Mesenchymal stem cell (in vitro differentiated cells and primary cell): ENCODE measurements around the gene NPY4R2.
"Not testable (repeated sequence)": the region's sequence is repeated elsewhere in the genome, so short reads cannot be mapped to it uniquely, and the experiment has no call there.

ENCODE experiments used
- DNase-seq: peaks from one replicate; pipeline ENCODE4 v3.0.0-alpha.2; 2013
- H2AFZ ChIP-seq: one replicate; pipeline ENCODE4 v1.6.1; 2013; ENCODE audit warnings: low read depth, mild to moderate bottlenecking, control low read depth, inconsistent platforms, low read length, moderate library complexity
- H2AK5ac ChIP-seq: 2 replicates; pipeline ENCODE4 v1.6.1; 2013; ENCODE audit warnings: low read length, moderate library complexity, mild to moderate bottlenecking, inconsistent platforms; ENCODE audit not compliant: severe bottlenecking
- H2BK120ac ChIP-seq: one replicate; pipeline ENCODE4 v1.6.1; 2013; ENCODE audit warnings: low read depth, mild to moderate bottlenecking, inconsistent platforms, low read length, moderate library complexity
- H2BK12ac ChIP-seq, 2 experiments: one replicate each; pipeline ENCODE4 v1.6.1; 2013; ENCODE audit warnings: inconsistent platforms in 2 of 2, low read length in 2 of 2, mild to moderate bottlenecking in 2 of 2, moderate library complexity in 2 of 2, control low read depth in 1 of 2
- H2BK15ac ChIP-seq: one replicate; pipeline ENCODE4 v1.6.1; 2013; ENCODE audit warnings: mild to moderate bottlenecking, low read depth, inconsistent platforms; ENCODE audit not compliant: poor library complexity, severe bottlenecking
- H2BK5ac ChIP-seq: 2 replicates; pipeline ENCODE4 v1.6.1; 2013; ENCODE audit warnings: low read depth, mild to moderate bottlenecking, low read length, control low read depth, inconsistent platforms; ENCODE audit not compliant: poor library complexity, severe bottlenecking
- H3K14ac ChIP-seq, 2 experiments: one replicate each; pipeline ENCODE4 v1.6.1; 2013; ENCODE audit warnings: inconsistent platforms in 2 of 2, low read length in 2 of 2, control low read depth in 1 of 2, mild to moderate bottlenecking in 1 of 2, moderate library complexity in 1 of 2
- H3K18ac ChIP-seq, 2 experiments: one replicate each; pipeline ENCODE4 v1.6.1; 2013; ENCODE audit warnings: inconsistent platforms in 2 of 2, low read length in 2 of 2, control low read depth in 1 of 2, low read depth in 1 of 2, mild to moderate bottlenecking in 1 of 2
- H3K23ac ChIP-seq, 2 experiments: one replicate each; pipeline ENCODE4 v1.6.1; 2013; ENCODE audit warnings: inconsistent platforms in 2 of 2, low read length in 2 of 2, mild to moderate bottlenecking in 2 of 2, moderate library complexity in 2 of 2, control low read depth in 1 of 2
- H3K27ac ChIP-seq: 2 replicates; pipeline ENCODE4 v1.5.1; 2013; ENCODE audit warnings: mild to moderate bottlenecking, moderate library complexity, low read length, control low read depth, inconsistent platforms; ENCODE audit not compliant: poor library complexity, severe bottlenecking
- H3K27me3 ChIP-seq, 2 experiments: 2 replicates each; pipeline versions ENCODE4 v1.6.1 to v1.7.0; 2013; ENCODE audit warnings: low read length in 2 of 2, mild to moderate bottlenecking in 2 of 2, moderate library complexity in 2 of 2, control low read depth in 1 of 2, inconsistent platforms in 1 of 2; ENCODE audit not compliant: control insufficient read depth in 1 of 2, insufficient read depth in 1 of 2
- H3K36me3 ChIP-seq, 2 experiments: 2 replicates each; pipeline versions ENCODE4 v1.6.1 to v1.7.0; 2013; ENCODE audit warnings: low read length in 2 of 2, control low read depth in 1 of 2, inconsistent platforms in 1 of 2, low read depth in 1 of 2, mild to moderate bottlenecking in 1 of 2; ENCODE audit not compliant: insufficient read depth in 2 of 2, control insufficient read depth in 1 of 2
- H3K4ac ChIP-seq, 2 experiments: one replicate each; pipeline ENCODE4 v1.6.1; 2013; ENCODE audit warnings: inconsistent platforms in 2 of 2, low read length in 2 of 2, mild to moderate bottlenecking in 2 of 2, moderate library complexity in 2 of 2, control low read depth in 1 of 2, low read depth in 1 of 2
- H3K4me1 ChIP-seq: 2 replicates; pipeline ENCODE4 v1.6.1; 2013; ENCODE audit warnings: low read depth, low read length, control low read depth; ENCODE audit not compliant: control insufficient read depth, insufficient read depth
- H3K4me2 ChIP-seq: 2 replicates; pipeline ENCODE4 v1.6.1; 2013; ENCODE audit warnings: low read length, mild to moderate bottlenecking, inconsistent platforms; ENCODE audit not compliant: poor library complexity, severe bottlenecking
- H3K4me3 ChIP-seq, 2 experiments: 2 replicates each; pipeline versions ENCODE4 v1.5.1 to v1.7.0; 2013; ENCODE audit warnings: low read length in 2 of 2, mild to moderate bottlenecking in 2 of 2, control low read depth in 1 of 2, low read depth in 1 of 2; ENCODE audit not compliant: insufficient read depth in 1 of 2
- H3K79me1 ChIP-seq: replicated peaks from 2 replicates; pipeline ENCODE4 v1.6.1; 2013; ENCODE audit warnings: mild to moderate bottlenecking, control low read depth, low read length, inconsistent platforms; ENCODE audit not compliant: poor library complexity, severe bottlenecking
- H3K9ac ChIP-seq: 2 replicates; pipeline ENCODE4 v1.7.0; 2013; ENCODE audit warnings: mild to moderate bottlenecking, low read length, moderate library complexity
- H3K9me3 ChIP-seq: 2 replicates; pipeline ENCODE4 v1.7.0; 2013; ENCODE audit warnings: mild to moderate bottlenecking, low read length; ENCODE audit not compliant: control insufficient read depth
- H4K8ac ChIP-seq: one replicate; pipeline ENCODE4 v1.6.1; 2013; ENCODE audit warnings: inconsistent platforms, mild to moderate bottlenecking, low read length, moderate library complexity
- H4K91ac ChIP-seq: one replicate; pipeline ENCODE4 v1.6.1; 2013; ENCODE audit warnings: mild to moderate bottlenecking, low read length, inconsistent platforms
- WGBS: methylation state at CpG from one replicate; pipeline ENCODE4 v1.1.7; 2013; ENCODE audit warnings: mixed read lengths; 5-methylcytosine and 5-hydroxymethylcytosine counted together

NPY4R2 gene

DNA sequence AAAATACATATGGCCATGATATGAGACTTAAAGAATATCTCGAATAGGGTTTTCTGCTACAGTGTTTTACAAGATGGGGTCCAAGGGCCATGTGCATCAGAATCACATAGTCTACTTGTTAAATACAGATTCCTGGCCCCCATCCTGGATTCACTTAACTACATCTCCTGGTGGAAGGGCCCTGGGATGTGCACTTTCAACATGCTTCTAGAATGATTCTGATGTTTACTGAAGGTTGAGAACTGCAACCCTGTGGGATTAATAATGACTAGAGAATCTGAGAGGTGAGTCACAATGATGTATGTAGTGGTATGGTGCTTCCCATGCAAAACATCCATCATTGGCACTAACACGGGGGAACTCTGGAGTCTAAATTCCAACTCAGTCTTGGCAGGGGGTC is 2.1 kb downstream of the NPY4R2 start:
- H2BK5ac ChIP-seq, result not testable (repeated sequence)

DNA sequence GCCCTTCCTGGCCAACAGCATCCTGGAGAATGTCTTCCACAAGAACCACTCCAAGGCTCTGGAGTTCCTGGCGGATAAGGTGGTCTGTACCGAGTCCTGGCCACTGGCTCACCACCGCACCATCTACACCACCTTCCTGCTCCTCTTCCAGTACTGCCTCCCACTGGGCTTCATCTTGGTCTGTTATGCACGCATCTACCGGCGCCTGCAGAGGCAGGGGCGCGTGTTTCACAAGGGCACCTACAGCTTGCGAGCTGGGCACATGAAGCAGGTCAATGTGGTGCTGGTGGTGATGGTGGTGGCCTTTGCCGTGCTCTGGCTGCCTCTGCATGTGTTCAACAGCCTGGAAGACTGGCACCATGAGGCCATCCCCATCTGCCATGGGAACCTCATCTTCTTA is 4.0 kb downstream of the NPY4R2 start:
- no CpG with 5 or more reads among the region's 10 CpGs for WGBS
- not testable (repeated sequence) for H3K4me1 ChIP-seq, H3K14ac ChIP-seq, H3K9ac ChIP-seq, H2BK12ac ChIP-seq, H3K27ac ChIP-seq, H3K9me3 ChIP-seq, H3K79me1 ChIP-seq, H4K8ac ChIP-seq, H2BK5ac ChIP-seq, DNase-seq, H2BK15ac ChIP-seq, H4K91ac ChIP-seq, H3K18ac ChIP-seq, H3K36me3 ChIP-seq, H3K4ac ChIP-seq, H2AK5ac ChIP-seq, H3K23ac ChIP-seq, H3K4me2 ChIP-seq, H2AFZ ChIP-seq, H3K27me3 ChIP-seq, H2BK120ac ChIP-seq, H3K4me3 ChIP-seq

More for the DNA sequence above, 2.1 kb downstream of the NPY4R2 start:
- peak; percentile 1 for DNase-seq
- not testable (repeated sequence) for H4K91ac ChIP-seq, H2BK12ac ChIP-seq, H2AFZ ChIP-seq, H3K27ac ChIP-seq, H2BK120ac ChIP-seq, H3K4me1 ChIP-seq, H3K4me2 ChIP-seq, H3K9ac ChIP-seq, H2BK15ac ChIP-seq, H3K23ac ChIP-seq, H3K4ac ChIP-seq, H3K18ac ChIP-seq, H3K14ac ChIP-seq, H2AK5ac ChIP-seq, H4K8ac ChIP-seq, H3K79me1 ChIP-seq, H3K4me3 ChIP-seq, H3K9me3 ChIP-seq, H3K36me3 ChIP-seq, H3K27me3 ChIP-seq
- WGBS, result no CpG with 5 or more reads among the region's 2 CpGs

DNA sequence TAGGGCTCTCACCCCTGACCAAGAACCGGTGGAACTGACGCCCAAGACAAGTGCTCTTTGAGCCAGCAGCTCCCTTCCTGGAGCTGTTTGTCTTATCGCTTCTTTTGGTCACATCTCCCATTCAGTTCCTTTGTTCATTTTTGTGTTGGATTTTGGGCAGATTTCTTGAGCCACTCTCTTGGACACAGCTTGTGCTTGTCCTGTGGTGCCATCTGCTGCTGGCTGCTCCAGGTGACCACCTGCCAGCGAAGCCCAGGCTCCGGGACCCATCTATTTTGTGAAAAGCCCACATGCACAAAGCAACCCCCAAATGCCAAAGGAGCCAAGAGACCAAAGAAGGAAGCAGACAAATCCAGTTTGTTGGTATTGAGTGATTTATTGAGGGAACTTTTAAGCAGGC is 6.2 kb downstream of the NPY4R2 start:
- not testable (repeated sequence) for H2AFZ ChIP-seq, H3K27ac ChIP-seq, H3K4ac ChIP-seq, H3K79me1 ChIP-seq, DNase-seq, H3K14ac ChIP-seq, H2AK5ac ChIP-seq, H3K36me3 ChIP-seq, H3K4me2 ChIP-seq, H3K9ac ChIP-seq, H2BK15ac ChIP-seq, H2BK120ac ChIP-seq, H2BK12ac ChIP-seq, H3K9me3 ChIP-seq, H3K27me3 ChIP-seq, H4K91ac ChIP-seq, H3K4me1 ChIP-seq, H3K4me3 ChIP-seq, H3K23ac ChIP-seq, H2BK5ac ChIP-seq, H3K18ac ChIP-seq, H4K8ac ChIP-seq
- WGBS, result 100% methylated on average over 2 of the region's 5 CpGs

DNA sequence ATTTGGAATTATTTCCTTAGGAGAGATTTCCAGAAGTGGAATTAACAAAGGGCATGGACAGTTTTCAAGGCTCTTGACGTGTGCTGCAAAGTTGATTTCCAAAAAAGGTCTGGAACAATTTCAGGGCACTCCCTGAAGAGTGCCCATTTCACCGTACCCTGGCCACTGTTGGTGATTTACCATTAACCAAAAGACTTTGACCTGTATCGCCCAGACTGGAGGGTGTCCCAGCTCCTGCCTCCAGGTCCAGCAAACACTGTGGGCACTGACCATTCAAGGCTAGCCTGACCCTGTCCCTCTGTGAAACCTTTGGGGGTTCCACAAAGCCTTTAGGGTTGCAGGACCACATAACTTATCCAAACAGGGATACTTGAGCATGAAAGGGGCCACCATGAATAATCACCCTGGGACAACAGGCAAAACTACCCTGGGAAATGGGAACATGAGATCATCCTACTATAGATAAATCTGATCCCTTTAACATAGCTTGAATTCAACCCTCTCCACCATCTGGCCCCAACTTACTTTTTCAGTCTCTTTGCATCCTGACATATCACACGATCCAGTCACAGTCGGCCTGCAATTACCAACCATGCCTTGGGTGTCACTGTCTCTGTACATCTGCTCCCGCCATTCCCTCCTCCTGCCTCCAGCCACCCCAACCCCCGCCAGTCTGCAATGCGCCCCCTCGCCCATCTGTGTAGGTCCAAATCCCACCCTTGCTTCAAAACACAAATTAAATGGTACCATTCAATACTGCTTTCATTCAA is 8.9 kb downstream of the NPY4R2 start:
- not testable (repeated sequence) for H3K23ac ChIP-seq, H3K18ac ChIP-seq, H3K4me1 ChIP-seq, H2BK5ac ChIP-seq, H4K91ac ChIP-seq, H3K14ac ChIP-seq, H3K27me3 ChIP-seq, H4K8ac ChIP-seq, DNase-seq, H3K4me2 ChIP-seq, H3K36me3 ChIP-seq, H2BK120ac ChIP-seq, H3K9me3 ChIP-seq, H2AK5ac ChIP-seq, H3K4me3 ChIP-seq, H3K4ac ChIP-seq, H2BK15ac ChIP-seq, H3K9ac ChIP-seq, H2AFZ ChIP-seq, H3K27ac ChIP-seq, H2BK12ac ChIP-seq, H3K79me1 ChIP-seq
- WGBS, result no CpG with 5 or more reads among the region's 9 CpGs
